ENCODE measurements around the gene PLEKHM2.

The PLEKHM2 gene

GRCh38 chr1:15753776-15754175 is 69.7 kb downstream of the PLEKHM2 start:
- Histone ChIP-seq H2AK5ac (ENCODE audit: low read length) (no peak overlapping the region), H3K56ac (ENCODE audit: low read length) (peak overlapping the region; percentile 7), H3K27ac (ENCODE audit: low read depth, low read length) (no peak overlapping the region), H3K27me3 (ENCODE audit: insufficient read depth, low read length, poor library complexity) (no peaks in the 10 kb centered on the region), H3K4me2 (ENCODE audit: low read length) (no peak overlapping the region), H2BK15ac (replicated peaks; ENCODE audit: low read depth) (no peak overlapping the region), H3K79me2 (ENCODE audit: control insufficient read depth, insufficient read depth, low read length) (peaks cover under 1% of the 10 kb centered on the region), H3K9ac (ENCODE audit: low read length) (no peak overlapping the region), H2BK5ac (ENCODE audit: low read length) (no peak overlapping the region), H3K36me3 (ENCODE audit: control insufficient read depth, insufficient read depth, low read length) (no peaks in the 10 kb centered on the region), H3K4ac (ENCODE audit: low read depth, low read length) (no peak overlapping the region), H4K5ac (ENCODE audit: low read length) (no peak overlapping the region), H4K8ac (ENCODE audit: low read depth, low read length) (no peak overlapping the region), H3K4me3 (ENCODE audit: low read length) (no peak overlapping the region), H3K4me1 (ENCODE audit: control insufficient read depth, low read depth, low read length) (peaks cover 5% of the 10 kb centered on the region), H3K23ac (ENCODE audit: low read length) (no peak overlapping the region), H3K18ac (ENCODE audit: low read length) (no peak overlapping the region), H3K79me1 (ENCODE audit: low read length) (no peaks in the 10 kb centered on the region), H2BK120ac (ENCODE audit: low read depth, low read length) (no peak overlapping the region)
- no peak for DNase-seq
- WGBS (ENCODE audit: extremely low coverage, insufficient coverage, low lambda C conversion rate) = no CpG with 5 or more reads among the region's 10 CpGs

- no peak overlapping the region for H2BK15ac ChIP-seq (replicated peaks; ENCODE audit: low read depth)
- H3K79me2 ChIP-seq (ENCODE audit: control insufficient read depth, insufficient read depth, low read length) = peaks cover 10% of the 10 kb centered on the region
- WGBS (ENCODE audit: extremely low coverage, insufficient coverage, low lambda C conversion rate) = no CpG with 5 or more reads among the region's 2 CpGs
- no peak overlapping the region for H3K4ac ChIP-seq (ENCODE audit: low read depth, low read length)
- H2BK120ac ChIP-seq (ENCODE audit: low read depth, low read length) = no peak overlapping the region
- no peaks in the 10 kb centered on the region for H3K27me3 ChIP-seq (ENCODE audit: insufficient read depth, low read length, poor library complexity)
- no peak overlapping the region for H3K18ac ChIP-seq (ENCODE audit: low read length)
- no peak overlapping the region for H3K23ac ChIP-seq (ENCODE audit: low read length)
- no peaks in the 10 kb centered on the region for H3K79me1 ChIP-seq (ENCODE audit: low read length)
- H4K8ac ChIP-seq (ENCODE audit: low read depth, low read length) = no peak overlapping the region
- peaks cover 3% of the 10 kb centered on the region for H3K4me1 ChIP-seq (ENCODE audit: control insufficient read depth, low read depth, low read length)
- H4K5ac ChIP-seq (ENCODE audit: low read length) = no peak overlapping the region
- H3K9ac ChIP-seq (ENCODE audit: low read length) = no peak overlapping the region
- no peak overlapping the region for H2BK5ac ChIP-seq (ENCODE audit: low read length)
- no peak overlapping the region for H3K4me2 ChIP-seq (ENCODE audit: low read length)
- H3K56ac ChIP-seq (ENCODE audit: low read length) = no peak overlapping the region
- H2AK5ac ChIP-seq (ENCODE audit: low read length) = no peak overlapping the region
- H3K4me3 ChIP-seq (ENCODE audit: low read length) = no peak overlapping the region
- H3K27ac ChIP-seq (ENCODE audit: low read depth, low read length) = no peak overlapping the region
- DNase-seq = no peak
- H3K36me3 ChIP-seq (ENCODE audit: control insufficient read depth, insufficient read depth, low read length) = no peaks in the 10 kb centered on the region
These were observed 71.0 kb downstream of the PLEKHM2 start for GRCh38 chr1:15755021-15755645.

GRCh38 chr1:15755646-15756040 is 71.5 kb downstream of the PLEKHM2 start:
- Histone ChIP-seq H3K79me1 (ENCODE audit: low read length) (peaks cover under 1% of the 10 kb centered on the region), H3K4me1 (ENCODE audit: control insufficient read depth, low read depth, low read length) (peaks cover 3% of the 10 kb centered on the region), H2AK5ac (ENCODE audit: low read length) (no peak overlapping the region), H2BK120ac (ENCODE audit: low read depth, low read length) (no peak overlapping the region), H3K27me3 (ENCODE audit: insufficient read depth, low read length, poor library complexity) (no peaks in the 10 kb centered on the region), H2BK15ac (replicated peaks; ENCODE audit: low read depth) (no peak overlapping the region), H4K5ac (ENCODE audit: low read length) (no peak overlapping the region), H4K8ac (ENCODE audit: low read depth, low read length) (no peak overlapping the region), H3K18ac (ENCODE audit: low read length) (no peak overlapping the region), H3K27ac (ENCODE audit: low read depth, low read length) (no peak overlapping the region), H3K36me3 (ENCODE audit: control insufficient read depth, insufficient read depth, low read length) (no peaks in the 10 kb centered on the region), H3K79me2 (ENCODE audit: control insufficient read depth, insufficient read depth, low read length) (peaks cover 12% of the 10 kb centered on the region), H3K9ac (ENCODE audit: low read length) (no peak overlapping the region), H3K23ac (ENCODE audit: low read length) (no peak overlapping the region), H3K56ac (ENCODE audit: low read length) (no peak overlapping the region), H2BK5ac (ENCODE audit: low read length) (no peak overlapping the region), H3K4me2 (ENCODE audit: low read length) (no peak overlapping the region), H3K4ac (ENCODE audit: low read depth, low read length) (no peak overlapping the region), H3K4me3 (ENCODE audit: low read length) (no peak overlapping the region)
- WGBS (ENCODE audit: extremely low coverage, insufficient coverage, low lambda C conversion rate) = no CpG with 5 or more reads among the region's 4 CpGs
- DNase-seq = no peak

DNA sequence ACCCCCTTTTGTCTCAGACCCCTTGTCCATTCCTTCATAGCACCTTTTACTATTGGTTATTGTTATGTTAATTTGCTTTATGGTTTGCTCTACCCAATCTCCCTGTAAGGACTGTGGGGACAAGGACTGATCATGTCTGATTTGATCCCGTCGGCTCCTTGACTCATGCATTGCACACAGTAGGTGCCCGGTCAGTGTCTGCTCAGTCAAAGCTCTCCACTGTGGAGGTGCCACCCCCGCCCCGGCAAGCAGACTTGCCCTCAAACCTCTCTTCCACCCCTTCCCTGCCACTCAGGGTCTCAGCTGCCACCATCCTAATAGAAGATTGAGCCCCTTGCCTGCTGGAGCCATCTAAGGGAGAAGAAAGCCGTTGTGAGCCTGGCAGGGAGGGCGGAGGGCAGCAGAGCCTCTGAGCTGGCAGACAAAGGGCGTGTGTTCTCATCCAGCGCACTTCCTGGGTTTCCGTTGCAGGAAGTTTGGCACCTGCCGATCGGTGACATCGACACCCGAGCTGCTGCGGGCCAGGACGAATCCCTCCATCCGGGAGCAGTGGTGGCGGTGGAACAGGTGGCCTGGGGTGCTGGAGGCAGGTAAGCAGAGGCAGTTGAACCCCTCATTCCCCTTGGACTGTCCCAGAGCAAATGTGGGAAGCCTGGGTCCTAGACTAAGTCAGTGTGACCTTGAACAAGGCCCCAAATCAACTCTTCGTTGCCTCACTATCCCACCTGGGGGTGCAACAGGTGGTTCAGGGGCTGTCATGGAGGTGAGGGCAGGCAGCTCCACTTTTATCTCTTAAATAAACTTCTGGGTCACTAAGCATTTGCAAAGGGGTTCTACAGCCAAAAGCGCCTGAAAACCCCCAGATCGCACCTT is 72.3 kb downstream of the PLEKHM2 start:
- no peak overlapping the region for H3K18ac ChIP-seq (ENCODE audit: low read length)
- no peak overlapping the region for H3K4me2 ChIP-seq (ENCODE audit: low read length)
- peaks cover 8% of the 10 kb centered on the region for H3K4me1 ChIP-seq (ENCODE audit: control insufficient read depth, low read depth, low read length)
- H3K4me3 ChIP-seq (ENCODE audit: low read length) = no peak overlapping the region
- no peaks in the 10 kb centered on the region for H3K36me3 ChIP-seq (ENCODE audit: control insufficient read depth, insufficient read depth, low read length)
- peaks cover 5% of the 10 kb centered on the region for H3K79me1 ChIP-seq (ENCODE audit: low read length)
- no peak overlapping the region for H4K8ac ChIP-seq (ENCODE audit: low read depth, low read length)
- no peak overlapping the region for H3K9ac ChIP-seq (ENCODE audit: low read length)
- H3K27me3 ChIP-seq (ENCODE audit: insufficient read depth, low read length, poor library complexity) = no peaks in the 10 kb centered on the region
- DNase-seq = no peak
- no peak overlapping the region for H2BK5ac ChIP-seq (ENCODE audit: low read length)
- H2BK120ac ChIP-seq (ENCODE audit: low read depth, low read length) = no peak overlapping the region
- peak overlapping the region; percentile 30 for H3K56ac ChIP-seq (ENCODE audit: low read length)
- no CpG with 5 or more reads among the region's 21 CpGs for WGBS (ENCODE audit: extremely low coverage, insufficient coverage, low lambda C conversion rate)
- H4K5ac ChIP-seq (ENCODE audit: low read length) = no peak overlapping the region
- peaks cover 20% of the 10 kb centered on the region for H3K79me2 ChIP-seq (ENCODE audit: control insufficient read depth, insufficient read depth, low read length)
- no peak overlapping the region for H2BK15ac ChIP-seq (replicated peaks; ENCODE audit: low read depth)
- peak overlapping the region; percentile 48 for H3K23ac ChIP-seq (ENCODE audit: low read length)
- no peak overlapping the region for H3K4ac ChIP-seq (ENCODE audit: low read depth, low read length)
- H3K27ac ChIP-seq (ENCODE audit: low read depth, low read length) = no peak overlapping the region
- H2AK5ac ChIP-seq (ENCODE audit: low read length) = no peak overlapping the region

- no peak overlapping the region for H2BK120ac ChIP-seq (ENCODE audit: low read depth, low read length)
- no peaks in the 10 kb centered on the region for H3K27me3 ChIP-seq (ENCODE audit: insufficient read depth, low read length, poor library complexity)
- no peak overlapping the region for H3K4me2 ChIP-seq (ENCODE audit: low read length)
- no peak overlapping the region for H2AK5ac ChIP-seq (ENCODE audit: low read length)
- H3K4ac ChIP-seq (ENCODE audit: low read depth, low read length) = no peak overlapping the region
- peak overlapping the region; percentile 7 for H3K23ac ChIP-seq (ENCODE audit: low read length)
- H3K79me1 ChIP-seq (ENCODE audit: low read length) = peaks cover 7% of the 10 kb centered on the region
- H2BK5ac ChIP-seq (ENCODE audit: low read length) = no peak overlapping the region
- H4K8ac ChIP-seq (ENCODE audit: low read depth, low read length) = no peak overlapping the region
- H3K18ac ChIP-seq (ENCODE audit: low read length) = no peak overlapping the region
- no peak for DNase-seq
- H3K4me1 ChIP-seq (ENCODE audit: control insufficient read depth, low read depth, low read length) = peaks cover 10% of the 10 kb centered on the region
- no peak overlapping the region for H4K5ac ChIP-seq (ENCODE audit: low read length)
- peak overlapping the region; percentile 80 for H3K56ac ChIP-seq (ENCODE audit: low read length)
- WGBS (ENCODE audit: extremely low coverage, insufficient coverage, low lambda C conversion rate) = no CpG with 5 or more reads among the region's 9 CpGs
- no peaks in the 10 kb centered on the region for H3K36me3 ChIP-seq (ENCODE audit: control insufficient read depth, insufficient read depth, low read length)
- H3K79me2 ChIP-seq (ENCODE audit: control insufficient read depth, insufficient read depth, low read length) = peaks cover 26% of the 10 kb centered on the region
- H2BK15ac ChIP-seq (replicated peaks; ENCODE audit: low read depth) = no peak overlapping the region
- H3K27ac ChIP-seq (ENCODE audit: low read depth, low read length) = no peak overlapping the region
- no peak overlapping the region for H3K4me3 ChIP-seq (ENCODE audit: low read length)
- no peak overlapping the region for H3K9ac ChIP-seq (ENCODE audit: low read length)
These were observed 73.0 kb downstream of the PLEKHM2 start for GRCh38 chr1:15757016-15757543.
